ENCODE measurements around the gene ELL2. TPM values are rescaled to one million over a fixed set of nuclear protein-coding genes. Genes with fewer than 3 reads are reported as not detected.

ELL2 gene
- total and polyA plus RNA-seq, 2 of the 13 experiments (the other 11 are each of a cell fraction or from before 2014, with no cell fraction given): 78.9 to 97.1 TPM

- TF ChIP-seq CERS6 (CRISPR knock-in tag; IDR thresholded peaks at IDR 0.05) (no peak), KAT7 (CRISPR knock-in tag; IDR thresholded peaks at IDR 0.05; ENCODE audit: borderline replicate concordance) (peak; percentile 69; the same call in 1 of the 2 replicates), ZNF580 (CRISPR knock-in tag; IDR thresholded peaks at IDR 0.05; ENCODE audit: borderline replicate concordance, low read depth) (0 out of 2 replicates have a peak, but pooled peaks have one; percentile 39), ZNF746 (CRISPR knock-in tag; IDR thresholded peaks at IDR 0.05) (peak; percentile 28; the same call in 1 of the 2 replicates), SOX6 (IDR thresholded peaks at IDR 0.05) (no peak), SOX6 (CRISPR knock-in tag; IDR thresholded peaks at IDR 0.05) (peak; percentile 74), SP1 (IDR thresholded peaks at IDR 0.05) (no peak), SP1 (CRISPR knock-in tag; IDR thresholded peaks at IDR 0.05) (peak; percentile 86), TOPORS (CRISPR knock-in tag; IDR thresholded peaks at IDR 0.05) (peak; percentile 69; the same call in 1 of the 2 replicates), NFRKB (IDR thresholded peaks at IDR 0.05) (no peak), FOXK1 (CRISPR knock-in tag; IDR thresholded peaks at IDR 0.05; ENCODE audit: borderline replicate concordance, low read depth) (0 out of 2 replicates have a peak, but pooled peaks have one; percentile 20)
Measured at GRCh38 chr5:95961617-95962474, at the start of gene ELL2 (continued).

GRCh38 chr5:96008987-96009647, 47.5 kb upstream of the ELL2 start:
- H3K4me3 ChIP-seq (replicated peaks in 1 of 3; ENCODE audit: insufficient read depth in 1 of 3, low read depth in 2 of 3, low read length in 3 of 3): no peak overlapping the region
- POLR2A ChIA-PET: no interaction called here
- H3K27me3 ChIP-seq (ENCODE audit: control insufficient read depth in 1 of 2, insufficient read depth in 2 of 2, low read length in 2 of 2): no peaks in the 10 kb centered on the region
- no peak overlapping the region for H3K4me2 ChIP-seq (ENCODE audit: low read depth, low read length)
- DNase-seq (ENCODE audit: low spot score) (no peak), ATAC-seq (no peak), FAIRE-seq (no peak)
- no peaks in the 10 kb centered on the region for H3K4me1 ChIP-seq (ENCODE audit: insufficient read depth, low read length)
- 97% methylated on average over 3 of the region's 3 CpGs for WGBS (ENCODE audit: low lambda C conversion rate)
- in situ Hi-C loops (cut with HindIII; ENCODE audit: extremely low pct_ligation_motif_present, low pct_unique_long_range_greater_than_20kb): no loop called here
- H4K20me1 ChIP-seq (ENCODE audit: insufficient read depth, low read length): no peaks in the 10 kb centered on the region
- CTCF ChIA-PET (ENCODE audit: low intra/inter-chr PET ratio, low total read pairs): no interaction called here
- intact Hi-C loops (cut with micrococcal nuclease; ENCODE audit: unreplicated experiment): no loop called here
- H3K27ac ChIP-seq (ENCODE audit: extremely low read length, insufficient read depth, low read length): no peak overlapping the region
- H2AFZ ChIP-seq (ENCODE audit: low read length): no peak overlapping the region
- H3K79me2 ChIP-seq (ENCODE audit: insufficient read depth, low read length): no peaks in the 10 kb centered on the region
- H3K9me3 ChIP-seq (ENCODE audit: low read length): no peaks in the 10 kb centered on the region
- no peaks in the 10 kb centered on the region for H3K36me3 ChIP-seq (replicated peaks in 1 of 2; ENCODE audit: control insufficient read depth in 1 of 2, insufficient read depth in 2 of 2, low read length in 2 of 2)
- no TSS peak for BruUV-seq (replicated peaks)
- H3K9ac ChIP-seq (ENCODE audit: insufficient read depth, low read depth, low read length): no peak overlapping the region
- TF ChIP-seq ZNF660 (CRISPR knock-in tag; IDR thresholded peaks at IDR 0.05; ENCODE audit: borderline replicate concordance, low read depth): no peak
- TF ChIP-seq PBX3 (CRISPR knock-in tag; IDR thresholded peaks at IDR 0.05; ENCODE audit: borderline replicate concordance): no peak
- no peak for TF ChIP-seq ZNF883 (CRISPR knock-in tag; IDR thresholded peaks at IDR 0.05; ENCODE audit: not compliant biosample characterization)
- TF ChIP-seq ZNF567 (CRISPR knock-in tag; IDR thresholded peaks at IDR 0.05; ENCODE audit: borderline replicate concordance): no peak
- no peak for TF ChIP-seq ZNF281 (CRISPR knock-in tag; IDR thresholded peaks at IDR 0.05; ENCODE audit: borderline replicate concordance)
- TF ChIP-seq ZNF572 (CRISPR knock-in tag; IDR thresholded peaks at IDR 0.05): no peak
- no peak for TF ChIP-seq ZNF234 (CRISPR knock-in tag; conservative IDR thresholded peaks at IDR 0.05)

All from HepG2 (cell line).